Measurements from ENCODE around the gene PDE7B. TPM values are rescaled to one million over a fixed set of nuclear protein-coding genes. Genes with fewer than 3 reads are reported as not detected.

Gene PDE7B
- total and polyA plus RNA-seq, 9 of the 15 experiments (the other 6 are each of a cell fraction or from before 2014, with no cell fraction given): 0.01 TPM; not detected in 8

DNA sequence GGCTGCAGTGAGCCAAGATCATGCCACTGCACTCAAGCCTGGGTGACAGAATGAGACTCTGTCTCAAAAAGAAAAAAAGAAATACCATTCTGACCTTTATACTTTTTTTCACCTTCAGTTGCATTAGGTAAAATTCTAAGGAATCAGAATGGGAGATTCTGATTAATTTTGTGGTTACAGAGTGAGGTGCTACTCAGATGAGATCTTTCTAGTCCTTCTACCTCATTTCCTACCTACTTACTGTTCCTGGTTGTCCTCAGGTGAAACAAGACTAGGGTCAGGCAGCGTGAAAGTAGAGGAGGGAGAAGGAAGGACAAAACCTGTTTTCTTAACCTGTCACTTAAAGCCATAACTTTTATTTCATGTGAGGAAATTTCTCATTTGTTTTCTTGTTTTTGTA lies 334.9 kb downstream of the PDE7B start:
- intact Hi-C loops (cut with micrococcal nuclease): no loop called here
- in situ Hi-C loops (cut with MboI): no loop called here

More for the DNA sequence above, 334.9 kb downstream of the PDE7B start:
- ATAC-seq (no peak), FAIRE-seq (no peak), DNase-seq (ENCODE audit: extremely low read depth in 1 of 4, low spot score in 3 of 4) (no peak)
- Histone ChIP-seq H4K20me1 (replicated peaks; ENCODE audit: control insufficient read depth, insufficient read depth, low read length) (0 out of 2 replicates have a peak, but pooled peaks cover 3% of the 10 kb centered on the region), H3K27me3 (ENCODE audit: control insufficient read depth in 2 of 2, insufficient read depth in 2 of 2, low read length in 2 of 2) (peaks cover 15 to 21% of the 10 kb centered on the region in 2 experiments), H3K36me3 (ENCODE audit: control insufficient read depth, insufficient read depth, low read length) (no peaks in the 10 kb centered on the region), H2AFZ (ENCODE audit: low read depth, low read length) (no peak overlapping the region), H3K27ac (ENCODE audit: extremely low read depth, low read depth, low read length) (no peak overlapping the region), H3K79me2 (ENCODE audit: control insufficient read depth, insufficient read depth, low read length) (no peaks in the 10 kb centered on the region), H3K4me1 (replicated peaks in 1 of 2; ENCODE audit: control insufficient read depth in 2 of 2, insufficient read depth in 2 of 2, low read length in 2 of 2) (peaks cover 0 to under 1% of the 10 kb centered on the region in 2 experiments; a peak in 1 of 5 replicates), H3K9ac (ENCODE audit: insufficient read depth in 1 of 2, low read depth in 2 of 2, low read length in 2 of 2) (no peak overlapping the region), H3K4me2 (ENCODE audit: insufficient read depth, low read length) (no peak overlapping the region), H3K4me3 (no peak overlapping the region), H3K9me1 (ENCODE audit: control insufficient read depth, insufficient read depth, low read length) (no peaks in the 10 kb centered on the region), H3K9me3 (replicated peaks; ENCODE audit: control insufficient read depth, insufficient read depth, low read depth, low read length) (no peaks in the 10 kb centered on the region)
- ChIA-PET CTCF (ENCODE audit: low intra/inter-chr PET ratio) (no interaction called here), POLR2A (no interaction called here)
- no TSS peak for BruUV-seq (replicated peaks)
- TF ChIP-seq SRF (CRISPR knock-in tag; IDR thresholded peaks at IDR 0.05): no peak
- no peak for TF ChIP-seq HMGXB4 (CRISPR knock-in tag; IDR thresholded peaks at IDR 0.05)
- TF ChIP-seq SRSF7 (optimal IDR thresholded peaks at IDR 0.05; ENCODE audit: low read depth, low read length): no peak
- no peak for TF ChIP-seq ZC3H4 (CRISPR knock-in tag; IDR thresholded peaks at IDR 0.05; ENCODE audit: borderline replicate concordance)
- TF ChIP-seq SETDB1 (IDR thresholded peaks at IDR 0.05; ENCODE audit: low read length): no peak
- no peak for TF ChIP-seq BRCA1 (IDR thresholded peaks at IDR 0.05)
- no peak for TF ChIP-seq BRCA1 (CRISPR knock-in tag; IDR thresholded peaks at IDR 0.05)
- TF ChIP-seq HDGF (IDR thresholded peaks at IDR 0.05): no peak
- no peak for TF ChIP-seq DMBX1 (CRISPR knock-in tag; IDR thresholded peaks at IDR 0.05; ENCODE audit: borderline replicate concordance)
- no peak for TF ChIP-seq ZNF347 (CRISPR knock-in tag; IDR thresholded peaks at IDR 0.05; ENCODE audit: low read depth)
- 0% methylated on average over 1 of the region's 1 CpG for WGBS (ENCODE audit: insufficient coverage, low coverage, missing lambda C conversion rate)
